WTC11 (cell line): ENCODE measurements around the gene SPDEF. TPM values are rescaled to one million over a fixed set of nuclear protein-coding genes. Genes with fewer than 3 reads are reported as not detected.

Source experiments
- ATAC-seq: fragments of 200-7000 bp; cut with Tn5 transposase; 2 replicates; pipeline ENCODE4 v1.10.0; 2021; ENCODE audit warnings: mild to moderate bottlenecking, moderate library complexity
- CTCF ChIA-PET: fragments of 300-600 bp; sonication (Branson Sonifier 250); formaldehyde crosslinking; loops from one replicate; lab custom pipeline; 2021; ENCODE audit warnings: antibody characterized with exemption; lab: Charles Lee
- POLR2A ChIA-PET: fragments of 350-600 bp; sonication (Branson Sonifier 250); formaldehyde crosslinking; loops from one replicate; lab custom pipeline; 2021; ENCODE audit warnings: antibody characterized with exemption; lab: Charles Lee
- DNase-seq: peaks from one replicate; pipeline ENCODE4 v3.0.0; 2021; ENCODE audit warnings: low spot score
- H3K27ac Mint-ChIP-seq: 2 replicates; pipeline ENCODE4 v1.8.0; 2021; ENCODE audit warnings: mixed read lengths
- H3K27me3 Mint-ChIP-seq: 2 replicates; pipeline ENCODE4 v1.8.0; 2021; ENCODE audit warnings: low read depth, mild to moderate bottlenecking, moderate library complexity, mixed read lengths
- H3K36me3 Mint-ChIP-seq: 2 replicates; pipeline ENCODE4 v1.8.0; 2021; ENCODE audit warnings: mixed read lengths
- H3K4me1 Mint-ChIP-seq: 2 replicates; pipeline ENCODE4 v1.8.0; 2022; ENCODE audit warnings: mixed read lengths
- H3K4me3 Mint-ChIP-seq: 2 replicates; pipeline ENCODE4 v1.8.0; 2021; ENCODE audit warnings: mild to moderate bottlenecking, moderate library complexity, mixed read lengths
- H3K9me3 Mint-ChIP-seq: 2 replicates; pipeline ENCODE4 v1.8.0; 2021; ENCODE audit warnings: mixed read lengths
- CREM ChIP-seq: sonication (generic); formaldehyde crosslinking; IDR thresholded peaks from 2 replicates; pipeline ENCODE4 v1.8.1; 2022; ENCODE audit warnings: mild to moderate bottlenecking, missing genetic modification reagents, moderate library complexity
- ELF4 ChIP-seq: sonication (generic); formaldehyde crosslinking; IDR thresholded peaks from 2 replicates; pipeline ENCODE4 v1.8.1; 2022; ENCODE audit warnings: low read depth, mild to moderate bottlenecking, moderate library complexity, missing genetic modification reagents
- EMX1 ChIP-seq: fragments of 250-450 bp; sonication (Bioruptor Pico); IDR thresholded peaks from 2 replicates; pipeline ENCODE4 v1.8.0; 2021; ENCODE audit warnings: mild to moderate bottlenecking
- ESRRA ChIP-seq: sonication (generic); formaldehyde crosslinking; IDR thresholded peaks from 2 replicates; pipeline ENCODE4 v1.8.1; 2022; ENCODE audit warnings: mild to moderate bottlenecking, missing genetic modification reagents, borderline replicate concordance
- GABPB1 ChIP-seq: sonication (generic); formaldehyde crosslinking; IDR thresholded peaks from 2 replicates; pipeline ENCODE4 v1.8.1; 2023; ENCODE audit warnings: mild to moderate bottlenecking, missing genetic modification reagents
- JAZF1 ChIP-seq: fragments of 250-450 bp; sonication (Bioruptor Pico); IDR thresholded peaks from 2 replicates; pipeline ENCODE4 v1.9.0; 2021; ENCODE audit warnings: moderate library complexity, mild to moderate bottlenecking, inconsistent platforms
- NFATC4 ChIP-seq: fragments of 250-450 bp; sonication (Bioruptor Pico); IDR thresholded peaks from 2 replicates; pipeline ENCODE4 v1.9.0; 2021; ENCODE audit warnings: mild to moderate bottlenecking
- PRRX2 ChIP-seq: fragments of 250-450 bp; sonication (Bioruptor Pico); IDR thresholded peaks from 2 replicates; pipeline ENCODE4 v1.8.0; 2021; ENCODE audit warnings: mild to moderate bottlenecking
- RELA ChIP-seq: sonication (generic); formaldehyde crosslinking; IDR thresholded peaks from 2 replicates; pipeline ENCODE4 v1.8.1; 2022; ENCODE audit warnings: missing genetic modification reagents, mild to moderate bottlenecking, borderline replicate concordance
- SP1 ChIP-seq: sonication (generic); formaldehyde crosslinking; conservative IDR thresholded peaks from 2 replicates; pipeline ENCODE4 v1.8.1; 2022; ENCODE audit warnings: missing genetic modification reagents
- ZNF416 ChIP-seq: fragments of 250-450 bp; sonication (Bioruptor Pico); IDR thresholded peaks from 2 replicates; pipeline ENCODE4 v1.9.0; 2021; ENCODE audit warnings: mild to moderate bottlenecking, inconsistent platforms
- total RNA-seq: library from RNA; stranded (reverse); gene quantifications from 3 replicates; pipeline ENCODE4 v1.2.3, GENCODE V29; 2021
- TF ChIP-seq, protein P1 (sequence below): sonication (generic); formaldehyde crosslinking; IDR thresholded peaks from 2 replicates; pipeline ENCODE4 v1.8.1; 2023; ENCODE audit warnings: mild to moderate bottlenecking, missing genetic modification reagents
- TF ChIP-seq, protein P2 (sequence below): sonication (generic); formaldehyde crosslinking; IDR thresholded peaks from 2 replicates; pipeline ENCODE4 v1.8.1; 2022; ENCODE audit warnings: mild to moderate bottlenecking, moderate library complexity, missing genetic modification reagents
- TF ChIP-seq, protein P3 (sequence below): sonication (generic); formaldehyde crosslinking; IDR thresholded peaks from 2 replicates; pipeline ENCODE4 v1.8.0; 2022; ENCODE audit warnings: missing genetic modification reagents
- TF ChIP-seq, protein P4 (sequence below): fragments of 250-450 bp; sonication (Bioruptor Pico); IDR thresholded peaks from 2 replicates; pipeline ENCODE4 v2.1.2; 2022; ENCODE audit warnings: mild to moderate bottlenecking, moderate library complexity
- TF ChIP-seq, protein P5 (sequence below): sonication (generic); formaldehyde crosslinking; IDR thresholded peaks from 2 replicates; pipeline ENCODE4 v1.8.0; 2023; ENCODE audit warnings: missing genetic modification reagents, mild to moderate bottlenecking, borderline replicate concordance

SPDEF gene
- total RNA-seq, 1 experiment from 2014 or later = 0.72 TPM

DNA sequence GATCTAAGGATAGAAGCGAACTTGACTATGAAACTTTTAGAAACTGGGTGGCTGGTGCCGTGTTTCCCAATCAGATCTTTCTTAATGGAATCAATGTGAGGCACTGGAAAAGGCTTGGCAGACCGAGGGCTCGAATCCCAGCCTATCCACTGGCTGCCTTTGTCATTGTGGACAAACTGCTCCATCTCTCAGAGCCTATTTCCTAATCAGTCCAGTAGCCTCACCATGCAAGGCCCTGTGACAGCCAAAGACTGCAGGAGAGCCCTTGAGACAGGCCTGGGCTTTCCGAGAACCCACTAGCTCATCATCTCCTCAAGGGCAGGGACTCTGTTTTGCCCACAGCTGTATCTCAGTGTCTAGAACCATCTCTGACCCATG is 43.4 kb downstream of the SPDEF start:
- DNase-seq = no peak
- no peak for ATAC-seq
- ChIA-PET POLR2A (interaction anchor here (0.5 kb wide), 1 partner anchor 960 kb away, joined by 3 read pairs; no protein-coding TSS in a partner anchor), CTCF (interaction anchor here (1.3 to 3.0 kb wide), 2 partner anchors 14 to 53 kb away, joined by 6 to 11 read pairs; no protein-coding TSS in a partner anchor)
- Mint-ChIP-seq H3K4me3 (no peak overlapping the region), H3K4me1 (peaks cover 28% of the 10 kb centered on the region)
- TF ChIP-seq, protein P1, sequence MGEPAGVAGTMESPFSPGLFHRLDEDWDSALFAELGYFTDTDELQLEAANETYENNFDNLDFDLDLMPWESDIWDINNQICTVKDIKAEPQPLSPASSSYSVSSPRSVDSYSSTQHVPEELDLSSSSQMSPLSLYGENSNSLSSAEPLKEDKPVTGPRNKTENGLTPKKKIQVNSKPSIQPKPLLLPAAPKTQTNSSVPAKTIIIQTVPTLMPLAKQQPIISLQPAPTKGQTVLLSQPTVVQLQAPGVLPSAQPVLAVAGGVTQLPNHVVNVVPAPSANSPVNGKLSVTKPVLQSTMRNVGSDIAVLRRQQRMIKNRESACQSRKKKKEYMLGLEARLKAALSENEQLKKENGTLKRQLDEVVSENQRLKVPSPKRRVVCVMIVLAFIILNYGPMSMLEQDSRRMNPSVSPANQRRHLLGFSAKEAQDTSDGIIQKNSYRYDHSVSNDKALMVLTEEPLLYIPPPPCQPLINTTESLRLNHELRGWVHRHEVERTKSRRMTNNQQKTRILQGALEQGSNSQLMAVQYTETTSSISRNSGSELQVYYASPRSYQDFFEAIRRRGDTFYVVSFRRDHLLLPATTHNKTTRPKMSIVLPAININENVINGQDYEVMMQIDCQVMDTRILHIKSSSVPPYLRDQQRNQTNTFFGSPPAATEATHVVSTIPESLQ (CRISPR knock-in tag) = no peak
- no peak for TF ChIP-seq SP1 (CRISPR knock-in tag)
- TF ChIP-seq, protein P2, sequence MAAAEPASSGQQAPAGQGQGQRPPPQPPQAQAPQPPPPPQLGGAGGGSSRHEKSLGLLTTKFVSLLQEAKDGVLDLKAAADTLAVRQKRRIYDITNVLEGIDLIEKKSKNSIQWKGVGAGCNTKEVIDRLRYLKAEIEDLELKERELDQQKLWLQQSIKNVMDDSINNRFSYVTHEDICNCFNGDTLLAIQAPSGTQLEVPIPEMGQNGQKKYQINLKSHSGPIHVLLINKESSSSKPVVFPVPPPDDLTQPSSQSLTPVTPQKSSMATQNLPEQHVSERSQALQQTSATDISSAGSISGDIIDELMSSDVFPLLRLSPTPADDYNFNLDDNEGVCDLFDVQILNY (CRISPR knock-in tag) = no peak
- TF ChIP-seq, all 79 proteins: peak for 0
- peaks cover 14% of the 10 kb centered on the region; the same call in 1 of the 2 replicates for H3K9me3 Mint-ChIP-seq
- no peak overlapping the region for H3K27ac Mint-ChIP-seq
- H3K36me3 Mint-ChIP-seq = no peaks in the 10 kb centered on the region
- peaks cover 3% of the 10 kb centered on the region for H3K27me3 Mint-ChIP-seq

DNA sequence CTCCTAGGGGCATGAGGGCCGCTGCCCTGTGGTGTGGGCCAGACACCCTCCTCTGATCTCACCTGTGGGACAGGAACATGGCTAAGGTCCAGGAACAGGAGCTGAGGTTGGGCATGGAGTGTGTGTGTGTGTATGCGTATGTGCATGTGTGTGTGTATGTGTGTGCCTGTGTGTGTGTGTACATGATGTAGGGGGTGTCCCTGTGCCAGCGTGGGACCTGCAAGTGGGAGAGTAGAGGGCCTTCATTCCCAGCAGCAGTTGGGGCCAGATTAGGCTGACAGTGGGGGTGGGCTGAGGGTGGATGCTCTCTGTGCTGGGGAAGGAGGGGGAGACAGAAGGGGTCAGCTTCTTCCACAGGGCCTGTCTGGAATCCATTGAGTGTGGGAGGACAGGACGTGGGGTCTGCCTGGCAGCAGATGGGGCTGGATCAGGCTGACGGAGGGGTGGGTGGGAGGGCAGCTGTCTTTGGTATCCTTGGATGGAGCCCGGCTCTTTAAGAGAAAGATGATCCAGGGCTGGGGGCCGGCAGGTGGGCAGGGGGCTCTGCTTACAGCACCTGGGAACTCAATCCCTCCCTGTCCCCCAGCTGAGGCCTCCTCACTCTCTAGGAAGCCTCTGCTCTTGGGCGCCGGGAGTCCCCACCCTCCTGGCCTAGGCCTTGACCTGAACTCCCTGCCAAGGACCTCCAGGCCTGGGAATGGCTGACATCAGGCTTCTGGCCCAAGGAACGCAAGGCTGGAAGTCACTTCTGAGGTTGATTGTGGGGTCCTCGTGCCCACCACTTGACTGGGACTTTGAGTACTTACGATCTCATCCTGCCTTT is 44.0 kb downstream of the SPDEF start:
- Mint-ChIP-seq H3K9me3 (peaks cover 14% of the 10 kb centered on the region; the same call in 1 of the 2 replicates), H3K36me3 (no peaks in the 10 kb centered on the region), H3K4me1 (peaks cover 30% of the 10 kb centered on the region), H3K27me3 (peaks cover 3% of the 10 kb centered on the region), H3K4me3 (no peak overlapping the region), H3K27ac (no peak overlapping the region)
- no peak for ATAC-seq
- ChIA-PET POLR2A (interaction anchor here (0.5 kb wide), 1 partner anchor 961 kb away, joined by 3 read pairs; no protein-coding TSS in a partner anchor), CTCF (interaction anchor here (0.9 to 3.0 kb wide), 3 partner anchors 15 to 97 kb away, joined by 3 to 11 read pairs (median 6); no protein-coding TSS in a partner anchor)
- no peak for TF ChIP-seq EMX1 (CRISPR knock-in tag)
- no peak for TF ChIP-seq RELA (CRISPR knock-in tag)
- no peak for TF ChIP-seq GABPB1 (CRISPR knock-in tag)
- TF ChIP-seq ZNF416 (CRISPR knock-in tag) = no peak
- TF ChIP-seq, protein P3, sequence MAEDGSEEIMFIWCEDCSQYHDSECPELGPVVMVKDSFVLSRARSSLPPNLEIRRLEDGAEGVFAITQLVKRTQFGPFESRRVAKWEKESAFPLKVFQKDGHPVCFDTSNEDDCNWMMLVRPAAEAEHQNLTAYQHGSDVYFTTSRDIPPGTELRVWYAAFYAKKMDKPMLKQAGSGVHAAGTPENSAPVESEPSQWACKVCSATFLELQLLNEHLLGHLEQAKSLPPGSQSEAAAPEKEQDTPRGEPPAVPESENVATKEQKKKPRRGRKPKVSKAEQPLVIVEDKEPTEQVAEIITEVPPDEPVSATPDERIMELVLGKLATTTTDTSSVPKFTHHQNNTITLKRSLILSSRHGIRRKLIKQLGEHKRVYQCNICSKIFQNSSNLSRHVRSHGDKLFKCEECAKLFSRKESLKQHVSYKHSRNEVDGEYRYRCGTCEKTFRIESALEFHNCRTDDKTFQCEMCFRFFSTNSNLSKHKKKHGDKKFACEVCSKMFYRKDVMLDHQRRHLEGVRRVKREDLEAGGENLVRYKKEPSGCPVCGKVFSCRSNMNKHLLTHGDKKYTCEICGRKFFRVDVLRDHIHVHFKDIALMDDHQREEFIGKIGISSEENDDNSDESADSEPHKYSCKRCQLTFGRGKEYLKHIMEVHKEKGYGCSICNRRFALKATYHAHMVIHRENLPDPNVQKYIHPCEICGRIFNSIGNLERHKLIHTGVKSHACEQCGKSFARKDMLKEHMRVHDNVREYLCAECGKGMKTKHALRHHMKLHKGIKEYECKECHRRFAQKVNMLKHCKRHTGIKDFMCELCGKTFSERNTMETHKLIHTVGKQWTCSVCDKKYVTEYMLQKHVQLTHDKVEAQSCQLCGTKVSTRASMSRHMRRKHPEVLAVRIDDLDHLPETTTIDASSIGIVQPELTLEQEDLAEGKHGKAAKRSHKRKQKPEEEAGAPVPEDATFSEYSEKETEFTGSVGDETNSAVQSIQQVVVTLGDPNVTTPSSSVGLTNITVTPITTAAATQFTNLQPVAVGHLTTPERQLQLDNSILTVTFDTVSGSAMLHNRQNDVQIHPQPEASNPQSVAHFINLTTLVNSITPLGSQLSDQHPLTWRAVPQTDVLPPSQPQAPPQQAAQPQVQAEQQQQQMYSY (CRISPR knock-in tag) = no peak
- TF ChIP-seq CREM (CRISPR knock-in tag) = no peak
- TF ChIP-seq, protein P4, sequence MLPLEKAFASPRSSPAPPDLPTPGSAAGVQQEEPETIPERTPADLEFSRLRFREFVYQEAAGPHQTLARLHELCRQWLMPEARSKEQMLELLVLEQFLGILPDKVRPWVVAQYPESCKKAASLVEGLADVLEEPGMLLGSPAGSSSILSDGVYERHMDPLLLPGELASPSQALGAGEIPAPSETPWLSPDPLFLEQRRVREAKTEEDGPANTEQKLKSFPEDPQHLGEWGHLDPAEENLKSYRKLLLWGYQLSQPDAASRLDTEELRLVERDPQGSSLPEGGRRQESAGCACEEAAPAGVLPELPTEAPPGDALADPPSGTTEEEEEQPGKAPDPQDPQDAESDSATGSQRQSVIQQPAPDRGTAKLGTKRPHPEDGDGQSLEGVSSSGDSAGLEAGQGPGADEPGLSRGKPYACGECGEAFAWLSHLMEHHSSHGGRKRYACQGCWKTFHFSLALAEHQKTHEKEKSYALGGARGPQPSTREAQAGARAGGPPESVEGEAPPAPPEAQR (CRISPR knock-in tag) = no peak
- TF ChIP-seq NFATC4 (CRISPR knock-in tag) = no peak
- DNase-seq = no peak

DNA sequence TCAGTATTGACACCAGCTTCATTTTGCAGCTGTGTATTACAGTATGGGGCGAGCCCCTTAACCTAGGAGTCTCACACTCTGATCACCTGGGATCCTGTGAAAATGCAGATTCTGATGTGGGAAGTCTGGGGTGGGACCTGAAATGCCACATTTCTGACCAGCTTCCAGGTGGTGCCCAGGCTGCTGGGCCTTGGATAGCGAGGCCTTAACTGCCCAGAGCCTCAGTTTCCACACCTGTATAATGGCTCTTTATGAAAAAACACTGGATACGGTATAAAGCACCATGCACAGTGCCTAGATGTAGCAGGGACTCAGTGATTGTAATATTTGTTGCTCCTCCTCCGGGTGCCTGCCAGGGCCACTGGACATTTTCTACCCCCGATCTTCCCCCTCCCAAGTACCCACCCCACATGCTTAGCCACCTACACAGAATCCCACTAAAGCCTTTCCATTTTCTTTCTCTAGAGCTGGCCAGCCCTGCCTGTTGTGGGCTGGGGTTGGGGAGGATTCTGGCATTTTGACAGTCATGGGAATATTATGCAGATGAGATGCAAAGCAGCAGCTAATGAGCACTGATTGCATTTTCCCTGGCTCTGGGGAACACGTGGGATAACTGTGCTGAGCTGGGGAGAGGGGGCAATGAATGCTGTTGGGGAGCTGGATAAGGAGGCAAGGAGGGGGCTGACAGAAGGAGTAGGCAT is 44.8 kb downstream of the SPDEF start:
- CTCF ChIA-PET = interaction anchor here (0.9 kb wide), 1 partner anchor 98 kb away, joined by 3 read pairs; no protein-coding TSS in a partner anchor
- H3K27me3 Mint-ChIP-seq = peaks cover 3% of the 10 kb centered on the region
- no peak for DNase-seq
- TF ChIP-seq ESRRA (no peak), PRRX2 (CRISPR knock-in tag) (no peak), ELF4 (CRISPR knock-in tag) (no peak), JAZF1 (CRISPR knock-in tag) (no peak)
- TF ChIP-seq, protein P5, sequence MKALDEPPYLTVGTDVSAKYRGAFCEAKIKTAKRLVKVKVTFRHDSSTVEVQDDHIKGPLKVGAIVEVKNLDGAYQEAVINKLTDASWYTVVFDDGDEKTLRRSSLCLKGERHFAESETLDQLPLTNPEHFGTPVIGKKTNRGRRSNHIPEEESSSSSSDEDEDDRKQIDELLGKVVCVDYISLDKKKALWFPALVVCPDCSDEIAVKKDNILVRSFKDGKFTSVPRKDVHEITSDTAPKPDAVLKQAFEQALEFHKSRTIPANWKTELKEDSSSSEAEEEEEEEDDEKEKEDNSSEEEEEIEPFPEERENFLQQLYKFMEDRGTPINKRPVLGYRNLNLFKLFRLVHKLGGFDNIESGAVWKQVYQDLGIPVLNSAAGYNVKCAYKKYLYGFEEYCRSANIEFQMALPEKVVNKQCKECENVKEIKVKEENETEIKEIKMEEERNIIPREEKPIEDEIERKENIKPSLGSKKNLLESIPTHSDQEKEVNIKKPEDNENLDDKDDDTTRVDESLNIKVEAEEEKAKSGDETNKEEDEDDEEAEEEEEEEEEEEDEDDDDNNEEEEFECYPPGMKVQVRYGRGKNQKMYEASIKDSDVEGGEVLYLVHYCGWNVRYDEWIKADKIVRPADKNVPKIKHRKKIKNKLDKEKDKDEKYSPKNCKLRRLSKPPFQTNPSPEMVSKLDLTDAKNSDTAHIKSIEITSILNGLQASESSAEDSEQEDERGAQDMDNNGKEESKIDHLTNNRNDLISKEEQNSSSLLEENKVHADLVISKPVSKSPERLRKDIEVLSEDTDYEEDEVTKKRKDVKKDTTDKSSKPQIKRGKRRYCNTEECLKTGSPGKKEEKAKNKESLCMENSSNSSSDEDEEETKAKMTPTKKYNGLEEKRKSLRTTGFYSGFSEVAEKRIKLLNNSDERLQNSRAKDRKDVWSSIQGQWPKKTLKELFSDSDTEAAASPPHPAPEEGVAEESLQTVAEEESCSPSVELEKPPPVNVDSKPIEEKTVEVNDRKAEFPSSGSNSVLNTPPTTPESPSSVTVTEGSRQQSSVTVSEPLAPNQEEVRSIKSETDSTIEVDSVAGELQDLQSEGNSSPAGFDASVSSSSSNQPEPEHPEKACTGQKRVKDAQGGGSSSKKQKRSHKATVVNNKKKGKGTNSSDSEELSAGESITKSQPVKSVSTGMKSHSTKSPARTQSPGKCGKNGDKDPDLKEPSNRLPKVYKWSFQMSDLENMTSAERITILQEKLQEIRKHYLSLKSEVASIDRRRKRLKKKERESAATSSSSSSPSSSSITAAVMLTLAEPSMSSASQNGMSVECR (CRISPR knock-in tag) = no peak

More for the DNA sequence above, 44.8 kb downstream of the SPDEF start:
- H3K9me3 Mint-ChIP-seq = peaks cover 14% of the 10 kb centered on the region; the same call in 1 of the 2 replicates
- POLR2A ChIA-PET = no interaction called here
- peaks cover 35% of the 10 kb centered on the region for H3K4me1 Mint-ChIP-seq
- H3K4me3 Mint-ChIP-seq = no peak overlapping the region
- ATAC-seq = no peak
- no peaks in the 10 kb centered on the region for H3K36me3 Mint-ChIP-seq
- no peak overlapping the region for H3K27ac Mint-ChIP-seq
